Neural progenitor cell (in vitro differentiated cells): ENCODE results near the gene CEBPE.

Source experiments
- CTCF ChIP-seq: fragments of 200-600 bp; sonication (generic); IDR thresholded peaks from 2 replicates; pipeline ENCODE4 v1.5.1; 2017; ENCODE audit warnings: antibody characterized with exemption, mild to moderate bottlenecking
- EZH2 ChIP-seq: fragments of 200-600 bp; sonication (generic); IDR thresholded peaks from 2 replicates; pipeline ENCODE4 v1.6.1; 2017; ENCODE audit warnings: antibody characterized with exemption, mild to moderate bottlenecking, moderate library complexity
- EZH2phosphoT487 ChIP-seq: fragments of 200-600 bp; sonication (generic); IDR thresholded peaks from 2 replicates; pipeline ENCODE4 v1.6.1; 2017; ENCODE audit warnings: antibody characterized with exemption

GRCh38 chr14:23078692-23079116 lies 40.4 kb downstream of the CEBPE start:
- TF ChIP-seq CTCF (no peak), EZH2 (no peak), EZH2phosphoT487 (no peak)
